Liver (tissue), 9 donors: ENCODE measurements around the gene TNPO2. TPM values are rescaled to one million over a fixed set of nuclear protein-coding genes. Genes with fewer than 3 reads are reported as not detected.

Experiments used
- DNase-seq: peaks from one replicate; pipeline ENCODE4 v3.0.0-alpha.2; 2017; ENCODE audit warnings: low spot score
- H3K27ac ChIP-seq, 2 donors: one replicate each; pipeline ENCODE4 v1.7.0; 2013; ENCODE audit warnings: inconsistent platforms in 2 of 2, low read length in 2 of 2, control low read depth in 1 of 2, low read depth in 1 of 2, mild to moderate bottlenecking in 1 of 2
- H3K27me3 ChIP-seq, 4 donors: one replicate each; pipeline versions ENCODE4 v1.6.1 to v1.7.0; 2013; ENCODE audit warnings: low read length in 3 of 4, inconsistent platforms in 1 of 4, mild to moderate bottlenecking in 1 of 4, moderate library complexity in 1 of 4; ENCODE audit not compliant: control insufficient read depth in 4 of 4, insufficient read depth in 4 of 4
- H3K36me3 ChIP-seq, 4 donors: one replicate each; pipeline versions ENCODE4 v1.6.1 to v1.7.0; 2013; ENCODE audit warnings: low read length in 3 of 4, mild to moderate bottlenecking in 3 of 4, low read depth in 1 of 4, moderate library complexity in 1 of 4; ENCODE audit not compliant: control insufficient read depth in 4 of 4, insufficient read depth in 3 of 4
- H3K4me1 ChIP-seq, 4 donors: one replicate each; pipeline versions ENCODE4 v1.6.1 to v1.7.0; 2013; ENCODE audit warnings: low read length in 3 of 4, mild to moderate bottlenecking in 3 of 4, moderate library complexity in 1 of 4; ENCODE audit not compliant: control insufficient read depth in 4 of 4, insufficient read depth in 4 of 4
- H3K4me3 ChIP-seq, 3 donors: one replicate each; pipeline versions ENCODE4 v1.6.1 to v1.7.0; 2013; ENCODE audit warnings: low read length in 3 of 3, control low read depth in 1 of 3, low read depth in 1 of 3, mild to moderate bottlenecking in 1 of 3
- H3K9ac ChIP-seq, 2 donors: one replicate each; pipeline ENCODE4 v1.7.0; 2013; ENCODE audit warnings: low read length in 2 of 2, mild to moderate bottlenecking in 2 of 2, moderate library complexity in 2 of 2, control low read depth in 1 of 2, low read depth in 1 of 2
- H3K9me3 ChIP-seq, 4 donors: one replicate each; pipeline versions ENCODE4 v1.6.1 to v1.7.0; 2013; ENCODE audit warnings: low read length in 3 of 4; ENCODE audit not compliant: control insufficient read depth in 4 of 4
- CTCF ChIP-seq: fragments of 150-350 bp; IDR thresholded peaks from 2 replicates; pipeline ENCODE4 v1.5.1; 2017; ENCODE audit warnings: improper control_type of control experiment, low read depth, low read length; ENCODE audit not compliant: missing input control
- EGR1 ChIP-seq, 2 donors: IDR thresholded peaks; 2 replicates each; pipeline ENCODE4 v1.6.1; 2016 to 2018; ENCODE audit warnings: antibody characterized with exemption in 2 of 2, low read depth in 2 of 2
- FOXA1 ChIP-seq: IDR thresholded peaks from 2 replicates; pipeline ENCODE4 v1.6.1; 2016; ENCODE audit warnings: antibody characterized with exemption
- GABPA ChIP-seq, 2 donors: IDR thresholded peaks in 1 of 2; conservative IDR thresholded peaks in 1 of 2; 2 replicates each; pipeline ENCODE4 v1.6.1; 2016; ENCODE audit warnings: antibody characterized with exemption in 2 of 2, mild to moderate bottlenecking in 1 of 2, moderate library complexity in 1 of 2
- HNF4A ChIP-seq, 2 donors: conservative IDR thresholded peaks; 2 replicates each; pipeline ENCODE4 v1.6.1; 2016; ENCODE audit warnings: antibody characterized with exemption in 2 of 2, mild to moderate bottlenecking in 2 of 2
- JUND ChIP-seq, 2 donors: IDR thresholded peaks; 2 replicates each; pipeline ENCODE4 v1.6.1; 2016; ENCODE audit warnings: antibody characterized with exemption in 2 of 2
- MAX ChIP-seq: IDR thresholded peaks from 2 replicates; pipeline ENCODE4 v1.6.1; 2016; ENCODE audit warnings: antibody characterized with exemption
- REST ChIP-seq: IDR thresholded peaks from 2 replicates; pipeline ENCODE4 v1.6.1; 2016; ENCODE audit warnings: antibody characterized with exemption, mild to moderate bottlenecking
- RXRA ChIP-seq, 2 donors: IDR thresholded peaks; 2 replicates each; pipeline ENCODE4 v1.6.1; 2017 to 2018; ENCODE audit warnings: antibody characterized with exemption in 2 of 2, mild to moderate bottlenecking in 1 of 2
- SP1 ChIP-seq: IDR thresholded peaks from 2 replicates; pipeline ENCODE4 v1.6.1; 2018; ENCODE audit warnings: antibody characterized with exemption, mild to moderate bottlenecking
- TAF1 ChIP-seq: conservative IDR thresholded peaks from 2 replicates; pipeline ENCODE4 v1.6.1; 2016; ENCODE audit warnings: antibody characterized with exemption, mild to moderate bottlenecking
- YY1 ChIP-seq: IDR thresholded peaks from 2 replicates; pipeline ENCODE4 v1.6.1; 2016; ENCODE audit warnings: antibody characterized with exemption, mild to moderate bottlenecking
- WGBS: extraction: QIAGEN DNeasy Blood & Tissue Kit; methylation state at CpG from one replicate; pipeline ENCODE4 v1.1.7; 2013; 5-methylcytosine and 5-hydroxymethylcytosine counted together
- polyA plus RNA-seq, 2 donors: library from polyadenylated mRNA; stranded (reverse) in 1 of 2; unstranded in 1 of 2; fragments of 200-250 nt in 1 of 2; fragments of >200 nt in 1 of 2; fragmentation: Nextera tagmentation in 1 of 2; extraction: Ambion mirVana in 1 of 2; gene quantifications; one replicate each; pipeline versions ENCODE4 v1.2.1 to v1.2.3, GENCODE V29; 2013 to 2015
- total RNA-seq, 2 donors: library from RNA; depleted of rRNA; stranded (reverse); fragments of >200 nt; gene quantifications; one replicate each; pipeline ENCODE4 v1.2.3, GENCODE V29; 2014
- donor health status: healthy.
- donor health status: healthy.
- donor health status: healthy.
- donor health status: healthy.
- donor health status: healthy.

Gene TNPO2
- total and polyA plus RNA-seq, 4 donors = 6.3 to 22.2 (median 15.8) TPM

- Histone ChIP-seq H3K36me3 (peaks cover 3 to 27% (median 21%) of the 10 kb centered on the region in 4 donors), H3K9ac (no peak overlapping the region), H3K4me3 (no peak overlapping the region), H3K9me3 (no peaks in the 10 kb centered on the region), H3K4me1 (peaks cover 14 to 69% (median 49%) of the 10 kb centered on the region in 4 donors), H3K27ac (no peak overlapping the region), H3K27me3 (no peaks in the 10 kb centered on the region)
- TF ChIP-seq EGR1 (IDR thresholded peaks at IDR 0.05; ENCODE audit: low read depth in 2 of 2) (no peak), SP1 (no peak), JUND (IDR thresholded peaks at IDR 0.05) (no peak), CTCF (no peak), TAF1 (no peak), FOXA1 (no peak), HNF4A (conservative IDR thresholded peaks at IDR 0.05) (no peak), MAX (no peak), YY1 (no peak), REST (no peak), RXRA (IDR thresholded peaks at IDR 0.05) (no peak)
- no peak for DNase-seq
- WGBS = 92% methylated on average over 3 of the region's 3 CpGs
Measured at GRCh38 chr19:12730064-12730463, 6.3 kb upstream of the TNPO2 start.

GRCh38 chr19:12727745-12728433 lies 4.2 kb upstream of the TNPO2 start:
- Histone ChIP-seq H3K9ac (no peak overlapping the region), H3K36me3 (peaks cover 3 to 27% (median 21%) of the 10 kb centered on the region in 4 donors), H3K9me3 (no peaks in the 10 kb centered on the region), H3K4me1 (peaks cover 17 to 73% (median 54%) of the 10 kb centered on the region in 4 donors), H3K27ac (no peak overlapping the region), H3K4me3 (no peak overlapping the region), H3K27me3 (no peaks in the 10 kb centered on the region)
- 80% methylated on average over 9 of the region's 9 CpGs for WGBS
- no peak for TF ChIP-seq RXRA (IDR thresholded peaks at IDR 0.05)
- no peak for TF ChIP-seq GABPA (IDR thresholded peaks at IDR 0.05 in 1 of 2, conservative IDR thresholded peaks at IDR 0.05 in 1 of 2)
- no peak for TF ChIP-seq REST
- no peak for DNase-seq
